MM.1S (cell line): ENCODE measurements around the gene ARFGAP1.

Source experiments
- EZH2 ChIP-seq: fragments of 300-600 bp; sonication (generic); optimal IDR thresholded peaks from 2 replicates; pipeline ENCODE3; 2017; ENCODE audit warnings: low read depth, mild to moderate bottlenecking, antibody characterized with exemption, low read length, mixed read lengths
- EZH2phosphoT487 ChIP-seq: fragments of 300-600 bp; sonication (generic); IDR thresholded peaks from 2 replicates; pipeline ENCODE4 v1.6.1; 2018; ENCODE audit warnings: antibody characterized with exemption, low read length
- TF ChIP-seq, protein P1 (sequence below): fragments of 300-600 bp; sonication (generic); IDR thresholded peaks from 2 replicates; pipeline ENCODE4 v1.5.1; 2016; ENCODE audit warnings: antibody characterized with exemption, low read length, mixed read lengths

DNA sequence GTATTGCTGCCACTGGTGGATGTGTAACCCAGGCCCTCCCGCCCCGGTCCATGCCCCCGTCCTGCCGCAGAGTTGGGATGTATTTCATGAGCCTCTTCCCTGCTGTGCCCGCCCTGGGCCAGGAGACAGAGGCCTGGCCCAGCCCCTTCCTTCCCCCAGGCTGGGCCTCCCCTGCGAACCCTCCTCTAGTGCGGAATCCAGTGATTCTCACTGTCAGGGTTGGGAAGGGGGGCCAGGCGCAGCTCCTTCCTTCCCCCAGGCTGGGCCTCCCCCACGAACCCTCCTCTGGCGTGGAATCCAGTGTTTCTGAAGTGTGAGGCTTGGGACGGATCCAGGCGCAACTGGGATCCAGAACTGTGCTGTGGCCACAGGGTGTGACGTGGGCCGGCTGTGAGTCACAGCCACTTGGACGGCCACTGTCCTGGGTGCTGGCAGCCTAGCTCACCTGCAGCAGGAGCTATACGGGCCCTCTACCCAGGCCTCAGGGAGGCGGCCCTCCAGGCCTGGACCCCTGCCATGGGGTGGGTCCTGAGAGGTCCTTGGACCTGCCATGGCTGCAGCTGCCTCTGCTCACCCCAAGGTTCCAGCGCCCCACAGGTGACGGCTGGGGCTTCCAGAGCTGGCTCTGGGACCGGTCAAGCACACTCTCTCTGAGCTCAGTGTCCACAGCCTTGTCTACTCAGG lies 48.7 kb downstream of the ARFGAP1 start:
- TF ChIP-seq, protein P1, sequence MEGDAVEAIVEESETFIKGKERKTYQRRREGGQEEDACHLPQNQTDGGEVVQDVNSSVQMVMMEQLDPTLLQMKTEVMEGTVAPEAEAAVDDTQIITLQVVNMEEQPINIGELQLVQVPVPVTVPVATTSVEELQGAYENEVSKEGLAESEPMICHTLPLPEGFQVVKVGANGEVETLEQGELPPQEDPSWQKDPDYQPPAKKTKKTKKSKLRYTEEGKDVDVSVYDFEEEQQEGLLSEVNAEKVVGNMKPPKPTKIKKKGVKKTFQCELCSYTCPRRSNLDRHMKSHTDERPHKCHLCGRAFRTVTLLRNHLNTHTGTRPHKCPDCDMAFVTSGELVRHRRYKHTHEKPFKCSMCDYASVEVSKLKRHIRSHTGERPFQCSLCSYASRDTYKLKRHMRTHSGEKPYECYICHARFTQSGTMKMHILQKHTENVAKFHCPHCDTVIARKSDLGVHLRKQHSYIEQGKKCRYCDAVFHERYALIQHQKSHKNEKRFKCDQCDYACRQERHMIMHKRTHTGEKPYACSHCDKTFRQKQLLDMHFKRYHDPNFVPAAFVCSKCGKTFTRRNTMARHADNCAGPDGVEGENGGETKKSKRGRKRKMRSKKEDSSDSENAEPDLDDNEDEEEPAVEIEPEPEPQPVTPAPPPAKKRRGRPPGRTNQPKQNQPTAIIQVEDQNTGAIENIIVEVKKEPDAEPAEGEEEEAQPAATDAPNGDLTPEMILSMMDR, result no peak
- TF ChIP-seq EZH2phosphoT487, result no peak
- TF ChIP-seq EZH2, result no peak
